Mucosa of rectum (tissue), 2 donors: ENCODE results near the gene ACO1.

Source experiments
- H3K27ac ChIP-seq, 2 donors: one replicate each; pipeline ENCODE4 v1.7.0; 2013; ENCODE audit warnings: inconsistent platforms in 2 of 2, low read depth in 2 of 2, low read length in 2 of 2
- H3K27me3 ChIP-seq, 2 donors: one replicate each; pipeline ENCODE4 v1.7.0; 2013; ENCODE audit warnings: low read length in 2 of 2; ENCODE audit not compliant: control insufficient read depth in 2 of 2, insufficient read depth in 2 of 2
- H3K36me3 ChIP-seq, 2 donors: one replicate each; pipeline ENCODE4 v1.7.0; 2013; ENCODE audit warnings: low read length in 2 of 2; ENCODE audit not compliant: control insufficient read depth in 2 of 2, insufficient read depth in 2 of 2
- H3K4me1 ChIP-seq, 2 donors: one replicate each; pipeline ENCODE4 v1.7.0; 2013; ENCODE audit warnings: low read length in 2 of 2, mild to moderate bottlenecking in 1 of 2; ENCODE audit not compliant: control insufficient read depth in 2 of 2, insufficient read depth in 2 of 2
- H3K4me3 ChIP-seq, 2 donors: one replicate each; pipeline ENCODE4 v1.7.0; 2013; ENCODE audit warnings: low read length in 2 of 2
- H3K9ac ChIP-seq, 2 donors: one replicate each; pipeline ENCODE4 v1.7.0; 2013; ENCODE audit warnings: low read length in 2 of 2, low read depth in 1 of 2, mild to moderate bottlenecking in 1 of 2
- H3K9me3 ChIP-seq, 2 donors: one replicate each; pipeline ENCODE4 v1.7.0; 2013; ENCODE audit warnings: low read length in 2 of 2; ENCODE audit not compliant: control insufficient read depth in 2 of 2
- donor health status: healthy.
- donor health status: Normal muscosa, but diverticular disease.

ACO1 gene

DNA sequence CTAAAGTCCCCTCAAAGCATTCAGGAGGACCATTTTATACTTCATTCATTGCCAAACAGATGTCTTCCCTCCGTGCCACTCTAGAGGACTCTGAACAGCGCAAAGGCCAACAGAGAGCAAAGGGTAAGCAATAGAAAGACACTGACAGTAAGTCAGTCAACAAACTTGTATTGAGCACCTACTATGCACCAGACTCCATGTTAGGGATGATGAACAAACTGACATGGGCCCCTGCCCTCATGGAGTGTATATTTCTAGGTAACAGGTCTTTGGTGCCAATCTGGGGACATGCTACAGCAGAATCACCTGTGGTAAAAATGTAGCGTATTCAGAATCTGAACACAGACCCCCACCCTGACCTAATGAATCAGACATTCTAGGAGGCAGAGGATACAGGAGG is 3.5 kb upstream of the ACO1 start:
- H3K4me1 ChIP-seq: peaks cover 0 to 7% of the 10 kb centered on the region in 2 donors
- no peak overlapping the region for H3K27ac ChIP-seq
- no peak overlapping the region for H3K9ac ChIP-seq
- H3K9me3 ChIP-seq: no peaks in the 10 kb centered on the region
- no peak overlapping the region for H3K4me3 ChIP-seq
- H3K36me3 ChIP-seq: no peaks in the 10 kb centered on the region
- peaks cover 0 to 2% of the 10 kb centered on the region in 2 donors for H3K27me3 ChIP-seq

DNA sequence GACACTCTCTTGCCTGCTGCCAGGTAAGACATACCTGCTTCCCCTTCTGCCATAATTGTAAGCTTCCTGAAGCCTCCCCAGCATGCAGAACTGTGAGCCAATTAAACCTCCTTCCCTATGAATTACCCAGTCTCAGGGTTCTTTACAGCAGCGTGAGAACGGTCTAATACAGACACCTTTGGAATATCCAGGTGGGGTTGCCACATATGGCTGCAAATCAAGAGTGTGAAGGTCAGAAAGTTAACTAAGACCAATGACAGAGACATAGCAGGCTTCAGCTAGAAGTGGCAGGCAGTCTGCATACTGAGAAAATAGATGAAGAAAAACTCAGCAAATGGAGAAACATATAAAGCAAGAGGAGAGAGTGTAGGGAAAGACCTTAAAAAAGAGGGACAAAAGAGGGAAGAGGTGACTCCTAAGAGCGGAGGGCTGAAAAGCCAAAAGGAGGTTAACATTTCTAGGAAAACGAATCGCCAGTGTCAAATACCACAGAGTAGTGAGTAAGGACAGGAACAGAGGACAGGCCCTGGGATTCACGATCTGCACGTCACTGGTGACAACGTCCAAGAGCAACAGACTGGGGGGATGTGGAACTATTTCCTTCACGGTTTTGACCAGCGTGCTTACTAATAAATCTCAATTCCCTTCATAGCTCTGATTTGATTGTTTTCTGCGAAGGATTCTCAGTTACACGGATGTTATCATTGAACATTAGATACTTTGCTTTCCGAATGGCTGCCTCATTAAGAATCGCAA is 1.7 kb upstream of the ACO1 start:
- no peak overlapping the region for H3K9ac ChIP-seq
- peaks cover 0 to 2% of the 10 kb centered on the region in 2 donors for H3K27me3 ChIP-seq
- H3K27ac ChIP-seq: no peak overlapping the region
- no peaks in the 10 kb centered on the region for H3K36me3 ChIP-seq
- H3K9me3 ChIP-seq: no peaks in the 10 kb centered on the region
- no peak overlapping the region for H3K4me3 ChIP-seq
- peaks cover 0 to 7% of the 10 kb centered on the region in 2 donors for H3K4me1 ChIP-seq

DNA sequence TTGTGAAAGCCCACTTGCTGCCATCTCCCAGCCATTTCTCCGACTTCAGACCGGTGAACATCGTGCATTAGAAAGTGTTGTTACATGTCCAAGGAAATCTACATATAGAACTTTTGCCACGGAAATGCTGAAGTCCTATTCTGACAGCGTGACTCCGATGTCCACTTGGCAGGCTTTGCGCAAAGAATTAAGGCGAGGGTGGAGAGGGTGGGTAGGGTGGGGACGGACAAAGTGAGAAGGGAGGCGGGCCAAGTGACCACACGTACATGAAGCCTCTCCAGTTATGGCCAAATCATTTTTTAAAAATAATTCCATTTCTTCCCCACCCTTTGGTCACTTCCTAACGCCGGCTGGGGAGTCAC is 460 bp upstream of the ACO1 start:
- Histone ChIP-seq H3K27ac (peak overlapping the region; percentile 66 to 78), H3K36me3 (no peaks in the 10 kb centered on the region), H3K9me3 (no peaks in the 10 kb centered on the region), H3K9ac (peak overlapping the region in 1 of 2 donors; percentile 75), H3K4me3 (peak overlapping the region; percentile 77 to 83), H3K27me3 (peaks cover 0 to 2% of the 10 kb centered on the region in 2 donors), H3K4me1 (peaks cover 0 to 7% of the 10 kb centered on the region in 2 donors)

DNA sequence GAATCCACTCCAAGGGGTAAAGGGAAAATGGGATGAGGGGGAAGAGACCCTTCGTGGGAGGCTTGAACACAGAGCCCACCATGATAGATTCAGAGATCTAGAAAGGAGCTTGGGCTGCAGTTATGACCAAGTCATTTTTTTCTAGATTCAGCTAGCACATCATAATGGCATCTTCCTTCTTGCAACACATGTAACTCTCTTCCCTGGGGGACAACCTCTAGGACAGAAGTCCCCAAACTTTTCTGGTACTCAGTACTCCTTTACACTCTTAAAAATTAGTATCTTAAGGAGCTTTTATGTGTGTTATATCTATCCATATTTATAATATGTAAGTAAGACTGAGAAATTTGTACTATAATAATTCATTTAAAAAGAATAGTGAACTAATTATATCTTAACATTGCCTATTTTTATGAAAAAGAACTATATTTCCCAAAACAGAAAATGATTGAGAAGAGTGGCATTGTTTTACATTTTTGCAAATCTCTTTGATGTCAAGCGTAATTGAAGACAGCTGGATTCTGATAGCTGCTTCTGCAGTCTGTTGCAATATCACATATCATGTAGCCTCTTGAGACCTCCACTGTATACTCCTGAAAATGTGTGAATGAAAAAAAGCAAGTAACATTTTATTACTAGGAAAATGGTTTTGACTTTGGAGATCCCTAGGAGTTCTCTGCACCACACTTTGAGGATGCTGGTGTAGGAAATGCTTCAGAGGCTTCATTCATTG is 875 bp downstream of the ACO1 start:
- no peaks in the 10 kb centered on the region for H3K9me3 ChIP-seq
- peak overlapping the region; percentile 62 to 78 for H3K27ac ChIP-seq
- peak overlapping the region; percentile 83 to 87 for H3K4me3 ChIP-seq
- H3K27me3 ChIP-seq: peaks cover 0 to 2% of the 10 kb centered on the region in 2 donors
- H3K36me3 ChIP-seq: no peaks in the 10 kb centered on the region
- peaks cover 0 to 7% of the 10 kb centered on the region in 2 donors for H3K4me1 ChIP-seq
- peak overlapping the region; percentile 75 to 80 for H3K9ac ChIP-seq

DNA sequence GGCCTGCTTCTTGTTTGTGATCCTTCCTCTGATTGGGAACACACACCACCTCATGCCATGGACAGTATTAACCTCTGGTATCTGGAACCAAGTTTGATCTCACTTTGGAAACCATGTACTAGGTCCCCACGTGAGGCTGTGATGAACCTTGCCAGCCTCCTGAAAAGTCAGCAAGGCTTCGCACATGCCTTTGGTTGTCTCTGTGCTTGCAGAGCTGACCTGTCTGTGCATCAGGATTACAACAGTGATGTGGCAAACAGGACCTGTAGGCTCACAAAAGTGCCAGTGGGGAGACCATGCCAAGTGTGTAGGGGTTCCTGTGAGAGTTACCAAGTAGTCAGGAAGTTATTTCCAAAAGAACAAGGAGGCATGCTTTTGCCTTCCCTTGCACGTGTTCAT is 1.4 kb downstream of the ACO1 start:
- Histone ChIP-seq H3K27ac (no peak overlapping the region), H3K4me1 (peaks cover 0 to 7% of the 10 kb centered on the region in 2 donors), H3K9me3 (no peaks in the 10 kb centered on the region), H3K27me3 (peaks cover 0 to 2% of the 10 kb centered on the region in 2 donors), H3K4me3 (no peak overlapping the region), H3K9ac (no peak overlapping the region), H3K36me3 (no peaks in the 10 kb centered on the region)

DNA sequence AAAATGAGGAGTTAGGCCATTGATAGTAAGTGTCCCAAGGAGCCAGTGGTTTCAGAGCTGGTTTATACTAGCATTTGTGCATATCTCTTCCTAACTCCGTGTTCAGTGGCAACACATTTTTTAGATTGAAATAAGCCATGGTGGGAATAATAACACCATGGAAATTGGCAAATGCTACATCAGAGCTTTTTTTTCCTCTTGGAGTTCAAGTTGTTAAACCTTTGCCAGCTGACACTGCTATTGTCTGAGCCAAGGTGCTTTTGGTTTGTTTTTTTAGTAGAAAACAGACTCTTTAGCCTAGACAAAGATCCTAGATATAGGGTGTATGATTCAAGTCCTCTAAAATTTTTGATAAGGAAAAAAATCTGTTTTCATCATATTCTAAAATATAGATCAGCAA is 2.8 kb downstream of the ACO1 start:
- H3K9ac ChIP-seq: no peak overlapping the region
- H3K4me1 ChIP-seq: peaks cover 0 to 7% of the 10 kb centered on the region in 2 donors
- no peaks in the 10 kb centered on the region for H3K9me3 ChIP-seq
- H3K27ac ChIP-seq: no peak overlapping the region
- no peaks in the 10 kb centered on the region for H3K36me3 ChIP-seq
- H3K4me3 ChIP-seq: no peak overlapping the region
- H3K27me3 ChIP-seq: no peaks in the 10 kb centered on the region

DNA sequence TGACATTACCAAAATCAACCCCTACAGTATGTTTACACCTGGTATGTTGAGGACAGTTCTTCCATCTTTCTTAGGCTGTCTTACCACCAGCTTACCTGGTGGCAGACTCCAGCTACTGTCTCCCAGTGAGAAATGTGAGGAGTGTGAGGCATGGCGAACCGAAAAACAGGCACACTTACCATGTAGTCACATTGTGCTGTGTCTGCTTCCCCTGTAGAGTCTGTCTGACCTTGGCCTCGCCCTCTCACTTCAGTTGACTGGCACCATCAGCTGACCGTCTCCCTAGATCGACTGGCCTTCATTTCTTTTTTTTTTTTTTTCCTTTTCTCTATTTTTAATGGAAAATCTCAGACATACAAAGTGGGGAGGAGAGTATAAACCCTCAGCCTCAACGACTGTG is 4.9 kb downstream of the ACO1 start:
- Histone ChIP-seq H3K27me3 (no peaks in the 10 kb centered on the region), H3K4me1 (peaks cover 0 to 7% of the 10 kb centered on the region in 2 donors), H3K27ac (no peak overlapping the region), H3K9ac (no peak overlapping the region), H3K36me3 (no peaks in the 10 kb centered on the region), H3K4me3 (no peak overlapping the region), H3K9me3 (no peaks in the 10 kb centered on the region)

DNA sequence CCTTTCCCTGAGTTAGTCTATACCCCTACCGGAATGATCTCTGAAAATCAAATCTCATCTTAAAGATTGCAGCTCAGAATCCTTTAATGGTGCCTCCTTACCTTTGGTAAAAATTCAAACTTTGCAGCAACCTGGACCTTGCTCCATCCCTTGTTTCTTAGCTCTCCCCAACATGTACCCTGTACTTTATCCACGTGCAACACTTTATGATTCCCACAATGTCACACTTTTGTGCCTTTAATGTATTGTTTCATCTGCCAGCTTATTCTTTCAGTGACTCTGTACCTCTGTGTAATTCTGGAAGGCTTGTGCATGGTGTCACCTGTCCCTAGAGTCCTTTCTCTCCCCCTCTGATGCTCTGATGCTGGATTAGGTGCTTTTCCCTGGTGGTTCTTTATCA is 9.5 kb downstream of the ACO1 start:
- no peaks in the 10 kb centered on the region for H3K36me3 ChIP-seq
- no peak overlapping the region for H3K27ac ChIP-seq
- H3K9me3 ChIP-seq: no peaks in the 10 kb centered on the region
- H3K4me1 ChIP-seq: no peaks in the 10 kb centered on the region
- no peaks in the 10 kb centered on the region for H3K27me3 ChIP-seq
- no peak overlapping the region for H3K9ac ChIP-seq
- H3K4me3 ChIP-seq: no peak overlapping the region

DNA sequence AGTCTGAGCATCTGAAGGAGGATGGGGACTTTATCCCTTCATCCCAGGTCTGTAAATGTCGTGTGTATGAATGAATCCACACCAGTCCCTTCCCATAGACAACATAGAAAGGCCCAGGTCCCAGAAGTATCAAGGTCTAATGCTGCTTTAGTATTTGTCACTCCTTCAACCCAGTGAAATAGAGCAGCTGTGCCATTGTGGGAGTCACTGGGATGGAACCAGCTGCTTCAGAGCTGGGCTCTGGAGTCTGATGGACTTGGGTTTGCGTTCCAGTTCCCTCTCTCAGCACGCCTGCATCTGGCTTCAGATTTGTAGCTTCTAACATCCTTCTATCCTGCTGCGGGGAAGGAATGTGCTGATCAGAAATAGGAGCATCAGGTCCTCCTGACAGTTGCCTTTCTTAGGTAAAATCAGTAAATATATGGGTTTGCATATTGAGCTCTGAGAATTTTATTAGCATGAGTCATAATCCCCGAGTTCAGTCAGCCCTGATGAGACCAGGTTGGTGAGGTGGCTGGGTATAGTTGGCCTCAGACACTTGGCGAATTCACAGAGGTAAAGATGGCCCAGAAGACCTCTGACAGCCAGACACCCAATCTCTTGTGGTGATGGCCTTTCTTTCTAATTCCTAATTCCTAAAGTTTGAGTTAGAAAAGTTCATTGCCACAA is 10.1 kb downstream of the ACO1 start:
- Histone ChIP-seq H3K4me1 (no peaks in the 10 kb centered on the region), H3K27me3 (no peaks in the 10 kb centered on the region), H3K9me3 (no peaks in the 10 kb centered on the region), H3K27ac (no peak overlapping the region), H3K9ac (no peak overlapping the region), H3K4me3 (no peak overlapping the region), H3K36me3 (no peaks in the 10 kb centered on the region)
